Colonic mucosa (tissue), 4 donors: ENCODE data around the gene PHF21A. TPM values are rescaled to one million over a fixed set of nuclear protein-coding genes. Genes with fewer than 3 reads are reported as not detected.

Experiments used
- DNase-seq: peaks from one replicate; pipeline ENCODE4 v3.0.0-alpha.2; 2020
- H3K27ac ChIP-seq: fragments of 200-600 bp; one replicate; pipeline ENCODE4 v1.8.0; 2021
- H3K27me3 ChIP-seq: fragments of 200-600 bp; one replicate; pipeline ENCODE4 v1.8.0; 2021
- H3K36me3 ChIP-seq: fragments of 200-600 bp; one replicate; pipeline ENCODE4 v1.8.0; 2021
- H3K4me1 ChIP-seq: fragments of 200-600 bp; one replicate; pipeline ENCODE4 v1.8.0; 2021; ENCODE audit warnings: mild to moderate bottlenecking
- H3K4me3 ChIP-seq: fragments of 200-600 bp; one replicate; pipeline ENCODE4 v1.8.0; 2021
- H3K9ac ChIP-seq, 2 donors: one replicate each; pipeline ENCODE4 v1.7.0; 2013; ENCODE audit warnings: control low read depth in 2 of 2, low read depth in 2 of 2, low read length in 2 of 2
- H3K9me3 ChIP-seq: fragments of 200-600 bp; one replicate; pipeline ENCODE4 v1.8.0; 2021
- intact Hi-C: fragments of 100-400 bp; cut with DNase I; formaldehyde crosslinking; loops from one replicate; pipeline ENCODE4 v1.14.1; 2022
- total RNA-seq, 2 donors: library from RNA; stranded (reverse); fragmentation: NEBNext Ultra II Directional in 1 of 2; extraction: Animal tissue kit (Norgen Biotek cat#: 25700) in 1 of 2; gene quantifications; one replicate each; pipeline ENCODE4 v1.2.1, GENCODE V29; 2021
- TF ChIP-seq, protein P1 (sequence below): fragments of 200-600 bp; IDR thresholded peaks from one replicate; pipeline ENCODE4 v1.8.0; 2022; ENCODE audit warnings: antibody characterized with exemption, mild to moderate bottlenecking
- donor health status: healthy.
- donor health status: DM: no; HTN: no; CAD: no.
- donor health status: DM: no; HTN: no; CAD: no.

PHF21A gene
- total RNA-seq, 2 donors from 2014 or later, result 17.0 to 19.1 TPM

GRCh38 chr11:45928535-45929215, 192.6 kb downstream of the PHF21A start:
- Histone ChIP-seq H3K4me3 (no peak overlapping the region), H3K36me3 (no peaks in the 10 kb centered on the region), H3K9me3 (no peaks in the 10 kb centered on the region), H3K4me1 (no peaks in the 10 kb centered on the region), H3K27ac (no peak overlapping the region), H3K9ac (no peak overlapping the region), H3K27me3 (no peaks in the 10 kb centered on the region)
- TF ChIP-seq, protein P1, sequence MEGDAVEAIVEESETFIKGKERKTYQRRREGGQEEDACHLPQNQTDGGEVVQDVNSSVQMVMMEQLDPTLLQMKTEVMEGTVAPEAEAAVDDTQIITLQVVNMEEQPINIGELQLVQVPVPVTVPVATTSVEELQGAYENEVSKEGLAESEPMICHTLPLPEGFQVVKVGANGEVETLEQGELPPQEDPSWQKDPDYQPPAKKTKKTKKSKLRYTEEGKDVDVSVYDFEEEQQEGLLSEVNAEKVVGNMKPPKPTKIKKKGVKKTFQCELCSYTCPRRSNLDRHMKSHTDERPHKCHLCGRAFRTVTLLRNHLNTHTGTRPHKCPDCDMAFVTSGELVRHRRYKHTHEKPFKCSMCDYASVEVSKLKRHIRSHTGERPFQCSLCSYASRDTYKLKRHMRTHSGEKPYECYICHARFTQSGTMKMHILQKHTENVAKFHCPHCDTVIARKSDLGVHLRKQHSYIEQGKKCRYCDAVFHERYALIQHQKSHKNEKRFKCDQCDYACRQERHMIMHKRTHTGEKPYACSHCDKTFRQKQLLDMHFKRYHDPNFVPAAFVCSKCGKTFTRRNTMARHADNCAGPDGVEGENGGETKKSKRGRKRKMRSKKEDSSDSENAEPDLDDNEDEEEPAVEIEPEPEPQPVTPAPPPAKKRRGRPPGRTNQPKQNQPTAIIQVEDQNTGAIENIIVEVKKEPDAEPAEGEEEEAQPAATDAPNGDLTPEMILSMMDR, result no peak
- intact Hi-C loops, result no loop called here
- no peak for DNase-seq

DNA sequence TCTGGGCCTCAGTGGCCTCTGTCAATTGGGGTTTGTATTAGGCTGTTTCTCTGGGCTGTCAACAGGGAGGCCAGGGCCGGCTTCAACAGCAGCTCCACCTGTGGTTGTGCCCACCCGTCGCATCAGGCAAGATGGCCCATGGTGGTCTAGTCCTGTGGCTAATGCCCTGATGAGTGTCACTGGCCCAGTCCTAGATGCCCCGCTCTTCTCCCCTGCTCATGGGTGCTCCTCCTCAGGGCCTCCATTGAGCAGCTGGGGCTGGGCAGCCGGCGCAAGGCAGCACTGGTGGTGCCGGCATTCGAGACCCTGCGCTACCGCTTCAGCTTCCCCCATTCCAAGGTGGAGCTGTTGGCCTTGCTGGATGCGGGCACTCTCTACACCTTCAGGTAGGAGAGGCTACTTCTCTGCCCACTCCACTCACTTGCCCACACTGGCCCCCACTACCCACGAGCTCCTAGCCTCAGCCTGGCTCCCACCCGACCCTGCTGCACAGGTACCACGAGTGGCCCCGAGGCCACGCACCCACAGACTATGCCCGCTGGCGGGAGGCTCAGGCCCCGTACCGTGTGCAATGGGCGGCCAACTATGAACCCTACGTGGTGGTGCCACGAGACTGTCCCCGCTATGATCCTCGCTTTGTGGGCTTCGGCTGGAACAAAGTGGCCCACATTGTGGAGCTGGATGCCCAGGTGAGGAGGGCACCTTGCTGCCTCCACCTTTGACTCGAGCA, 193.4 kb downstream of the PHF21A start:
- no peaks in the 10 kb centered on the region for H3K9me3 ChIP-seq
- H3K9ac ChIP-seq, result peak overlapping the region in 1 of 2 donors; percentile 8
- H3K27me3 ChIP-seq, result peaks cover 6% of the 10 kb centered on the region
- no peaks in the 10 kb centered on the region for H3K4me1 ChIP-seq
- intact Hi-C loops, result no loop called here
- H3K36me3 ChIP-seq, result no peaks in the 10 kb centered on the region
- TF ChIP-seq, protein P1, result no peak
- no peak overlapping the region for H3K27ac ChIP-seq
- H3K4me3 ChIP-seq, result no peak overlapping the region
- no peak for DNase-seq

DNA sequence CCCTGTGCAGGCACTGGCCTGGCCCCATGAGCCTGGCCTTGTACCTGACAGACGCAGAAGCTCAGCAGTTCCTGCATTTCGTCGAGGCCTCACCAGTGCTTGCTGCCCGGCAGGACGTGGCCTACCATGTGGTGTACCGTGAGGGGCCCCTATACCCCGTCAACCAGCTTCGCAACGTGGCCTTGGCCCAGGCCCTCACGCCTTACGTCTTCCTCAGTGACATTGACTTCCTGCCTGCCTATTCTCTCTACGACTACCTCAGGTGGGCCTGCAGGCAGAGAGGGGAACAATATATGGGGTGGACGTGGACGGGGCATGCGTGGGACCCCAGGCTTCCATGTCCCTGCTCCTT, 193.9 kb downstream of the PHF21A start:
- peaks cover 11% of the 10 kb centered on the region for H3K27me3 ChIP-seq
- H3K4me1 ChIP-seq, result no peaks in the 10 kb centered on the region
- no peak overlapping the region for H3K4me3 ChIP-seq
- H3K9me3 ChIP-seq, result no peaks in the 10 kb centered on the region
- H3K27ac ChIP-seq, result no peak overlapping the region
- intact Hi-C loops, result no loop called here
- peak; percentile 16 for DNase-seq
- TF ChIP-seq, protein P1, result no peak
- no peak overlapping the region for H3K9ac ChIP-seq
- H3K36me3 ChIP-seq, result no peaks in the 10 kb centered on the region

- peaks cover 4% of the 10 kb centered on the region for H3K4me1 ChIP-seq
- intact Hi-C loops, result no loop called here
- DNase-seq, result no peak
Observed at GRCh38 chr11:45926536-45927331, 194.5 kb downstream of the PHF21A start.

GRCh38 chr11:45926001-45926401, 195.3 kb downstream of the PHF21A start:
- H3K4me3 ChIP-seq, result no peak overlapping the region
- no peak for DNase-seq
- no peaks in the 10 kb centered on the region for H3K9me3 ChIP-seq
- TF ChIP-seq, protein P1, result no peak
- H3K4me1 ChIP-seq, result peaks cover 5% of the 10 kb centered on the region
- H3K27ac ChIP-seq, result no peak overlapping the region
- intact Hi-C loops, result no loop called here
- H3K36me3 ChIP-seq, result no peaks in the 10 kb centered on the region
- H3K27me3 ChIP-seq, result peaks cover 18% of the 10 kb centered on the region
- no peak overlapping the region for H3K9ac ChIP-seq

More at GRCh38 chr11:45926536-45927331, 194.5 kb downstream of the PHF21A start:
- Histone ChIP-seq H3K27ac (no peak overlapping the region), H3K4me3 (no peak overlapping the region), H3K27me3 (peaks cover 17% of the 10 kb centered on the region), H3K9me3 (no peaks in the 10 kb centered on the region), H3K36me3 (no peaks in the 10 kb centered on the region), H3K9ac (no peak overlapping the region)
- TF ChIP-seq, protein P1, result no peak
